MCF 10A (cell line): ENCODE data around the gene CLCF1. TPM values are rescaled to one million over a fixed set of nuclear protein-coding genes. Genes with fewer than 3 reads are reported as not detected.

ENCODE experiments used
- BruUV-seq: library from RNA; stranded (reverse); fragments of 400-500 nt; replicated peaks from 2 replicates; lab custom pipeline; 2021; lab: Mats Ljungman, UMichigan
- CTCF ChIA-PET: fragments of 300-600 bp; sonication (Branson Sonifier 250); formaldehyde crosslinking; extraction: SDS; loops from one replicate; lab custom pipeline; 2021; ENCODE audit warnings: antibody characterized with exemption, inconsistent platforms; lab: Yijun Ruan, JAX
- POLR2A ChIA-PET: fragments of 300-600, 350-650 bp; sonication (Branson Sonifier 250); formaldehyde crosslinking; extraction: SDS; loops from one replicate; lab custom pipeline; 2020; ENCODE audit warnings: antibody characterized with exemption, inconsistent platforms; lab: Yijun Ruan, JAX
- DNase-seq: peaks from one replicate; pipeline ENCODE4 v3.0.0-alpha.2; 2018; ENCODE audit not compliant: unreplicated experiment
- H3K27ac Mint-ChIP-seq: one replicate; pipeline ENCODE4 v1.8.0; 2022; ENCODE audit warnings: mild to moderate bottlenecking, low read depth, mixed read lengths; ENCODE audit not compliant: unreplicated experiment
- H3K27me3 Mint-ChIP-seq: one replicate; pipeline ENCODE4 v1.8.0; 2022; ENCODE audit warnings: mixed read lengths; ENCODE audit not compliant: insufficient read depth, unreplicated experiment
- H3K36me3 Mint-ChIP-seq: one replicate; pipeline ENCODE4 v1.8.0; 2022; ENCODE audit warnings: mild to moderate bottlenecking, moderate library complexity, mixed read lengths; ENCODE audit not compliant: insufficient read depth, unreplicated experiment
- H3K4me1 Mint-ChIP-seq: one replicate; pipeline ENCODE4 v1.8.0; 2022; ENCODE audit warnings: mixed read lengths; ENCODE audit not compliant: insufficient read depth, unreplicated experiment
- H3K4me3 Mint-ChIP-seq: one replicate; pipeline ENCODE4 v1.8.0; 2022; ENCODE audit warnings: mild to moderate bottlenecking, moderate library complexity, mixed read lengths; ENCODE audit not compliant: unreplicated experiment
- H3K9me3 Mint-ChIP-seq: one replicate; pipeline ENCODE4 v1.8.0; 2022; ENCODE audit warnings: mixed read lengths; ENCODE audit not compliant: unreplicated experiment
- intact Hi-C: fragments of 100-400 bp; cut with micrococcal nuclease; formaldehyde crosslinking; loops from 2 replicates; pipeline ENCODE4 v1.14.1; 2022
- total RNA-seq: library from RNA; stranded (reverse); gene quantifications from 2 replicates; pipeline ENCODE4 v1.2.3, GENCODE V29; 2022
- TF ChIP-seq, protein P1 (sequence below): fragments of 200-600 bp; IDR thresholded peaks from one replicate; pipeline ENCODE4 v1.8.0; 2022; ENCODE audit warnings: antibody characterized with exemption, mild to moderate bottlenecking; ENCODE audit not compliant: unreplicated experiment

The CLCF1 gene
- total RNA-seq, 1 experiment from 2014 or later, result 5.8 TPM

DNA sequence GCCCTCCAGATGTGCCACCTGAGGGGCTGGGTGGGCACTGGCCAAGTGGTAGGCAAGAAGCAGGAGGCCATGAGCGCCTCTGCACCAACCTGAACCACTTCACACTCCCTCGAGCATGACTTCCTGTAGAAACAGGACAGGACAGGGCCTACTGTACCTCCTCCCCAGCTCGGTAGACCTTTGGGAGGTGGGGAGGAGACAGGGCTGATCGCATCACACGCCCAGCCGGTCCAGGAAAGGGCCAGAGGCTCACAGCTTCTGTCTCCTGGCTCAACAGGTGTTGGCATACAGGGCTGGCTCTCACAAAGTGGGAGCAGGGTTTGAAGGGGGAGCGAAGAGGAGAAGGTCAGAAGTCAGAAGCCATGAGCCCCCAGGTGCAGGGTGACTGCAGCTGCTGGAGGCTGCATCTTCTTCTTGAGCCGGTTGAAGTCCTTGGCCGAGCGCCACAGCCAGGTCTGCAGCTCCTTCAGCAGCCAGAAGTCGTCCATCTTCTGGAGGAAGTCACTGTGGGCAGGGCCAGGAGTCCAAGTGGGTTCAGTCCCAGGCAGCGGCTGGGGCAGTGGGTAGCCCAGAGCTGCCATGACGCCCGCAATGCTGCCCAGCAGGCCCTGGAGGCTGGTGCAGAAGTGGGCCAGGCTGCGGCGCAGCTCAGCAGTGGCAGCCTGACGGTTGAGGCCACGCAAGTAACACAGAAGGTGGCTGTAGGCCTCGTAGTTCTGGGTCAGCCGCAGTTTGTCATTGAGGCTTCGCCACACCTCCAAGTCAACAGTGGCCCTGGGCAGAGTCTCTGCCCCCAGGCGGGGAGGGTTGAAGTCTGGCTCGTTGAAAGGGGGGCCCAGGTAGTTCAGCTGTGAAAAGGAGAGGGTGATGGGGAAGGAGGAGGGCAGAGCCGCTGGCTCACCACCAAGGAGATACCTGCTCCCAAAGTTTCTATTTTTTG is 8.3 kb downstream of the CLCF1 start:
- TF ChIP-seq, protein P1, sequence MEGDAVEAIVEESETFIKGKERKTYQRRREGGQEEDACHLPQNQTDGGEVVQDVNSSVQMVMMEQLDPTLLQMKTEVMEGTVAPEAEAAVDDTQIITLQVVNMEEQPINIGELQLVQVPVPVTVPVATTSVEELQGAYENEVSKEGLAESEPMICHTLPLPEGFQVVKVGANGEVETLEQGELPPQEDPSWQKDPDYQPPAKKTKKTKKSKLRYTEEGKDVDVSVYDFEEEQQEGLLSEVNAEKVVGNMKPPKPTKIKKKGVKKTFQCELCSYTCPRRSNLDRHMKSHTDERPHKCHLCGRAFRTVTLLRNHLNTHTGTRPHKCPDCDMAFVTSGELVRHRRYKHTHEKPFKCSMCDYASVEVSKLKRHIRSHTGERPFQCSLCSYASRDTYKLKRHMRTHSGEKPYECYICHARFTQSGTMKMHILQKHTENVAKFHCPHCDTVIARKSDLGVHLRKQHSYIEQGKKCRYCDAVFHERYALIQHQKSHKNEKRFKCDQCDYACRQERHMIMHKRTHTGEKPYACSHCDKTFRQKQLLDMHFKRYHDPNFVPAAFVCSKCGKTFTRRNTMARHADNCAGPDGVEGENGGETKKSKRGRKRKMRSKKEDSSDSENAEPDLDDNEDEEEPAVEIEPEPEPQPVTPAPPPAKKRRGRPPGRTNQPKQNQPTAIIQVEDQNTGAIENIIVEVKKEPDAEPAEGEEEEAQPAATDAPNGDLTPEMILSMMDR, result no peak
- Mint-ChIP-seq H3K36me3 (peaks cover 19% of the 10 kb centered on the region), H3K4me1 (peaks cover 35% of the 10 kb centered on the region), H3K27ac (no peak overlapping the region), H3K4me3 (no peak overlapping the region), H3K9me3 (no peaks in the 10 kb centered on the region), H3K27me3 (no peaks in the 10 kb centered on the region)
- no peak for DNase-seq
- CTCF ChIA-PET, result interaction anchor here (1.5 to 18.6 kb wide), 2 partner anchors 9 to 13 kb away, joined by 4 to 659 read pairs; partner anchors contain the start of gene CLCF1
- POLR2A ChIA-PET, result interaction anchor here (1.0 to 1.2 kb wide), 2 partner anchors 8 to 26 kb away, joined by 4 read pairs; partner anchors contain the start of gene RAD9A
- BruUV-seq, result no TSS peak
- intact Hi-C loops, result no loop called here

GRCh38 chr11:67364169-67364568 is 9.2 kb downstream of the CLCF1 start:
- no peak overlapping the region for H3K27ac Mint-ChIP-seq
- CTCF ChIA-PET, result interaction anchor here (3.0 to 18.6 kb wide), 2 partner anchors 13 to 14 kb away, joined by 20 to 659 read pairs; partner anchors contain the start of gene CLCF1
- H3K27me3 Mint-ChIP-seq, result no peaks in the 10 kb centered on the region
- no TSS peak for BruUV-seq
- no peak overlapping the region for H3K4me3 Mint-ChIP-seq
- H3K9me3 Mint-ChIP-seq, result no peaks in the 10 kb centered on the region
- TF ChIP-seq, protein P1, result no peak
- POLR2A ChIA-PET, result interaction anchor here (1.7 kb wide), 1 partner anchor 218 kb away, joined by 4 read pairs; no protein-coding TSS in a partner anchor
- no peak for DNase-seq
- peaks cover 35% of the 10 kb centered on the region for H3K4me1 Mint-ChIP-seq
- intact Hi-C loops, result no loop called here
- peaks cover 14% of the 10 kb centered on the region for H3K36me3 Mint-ChIP-seq

DNA sequence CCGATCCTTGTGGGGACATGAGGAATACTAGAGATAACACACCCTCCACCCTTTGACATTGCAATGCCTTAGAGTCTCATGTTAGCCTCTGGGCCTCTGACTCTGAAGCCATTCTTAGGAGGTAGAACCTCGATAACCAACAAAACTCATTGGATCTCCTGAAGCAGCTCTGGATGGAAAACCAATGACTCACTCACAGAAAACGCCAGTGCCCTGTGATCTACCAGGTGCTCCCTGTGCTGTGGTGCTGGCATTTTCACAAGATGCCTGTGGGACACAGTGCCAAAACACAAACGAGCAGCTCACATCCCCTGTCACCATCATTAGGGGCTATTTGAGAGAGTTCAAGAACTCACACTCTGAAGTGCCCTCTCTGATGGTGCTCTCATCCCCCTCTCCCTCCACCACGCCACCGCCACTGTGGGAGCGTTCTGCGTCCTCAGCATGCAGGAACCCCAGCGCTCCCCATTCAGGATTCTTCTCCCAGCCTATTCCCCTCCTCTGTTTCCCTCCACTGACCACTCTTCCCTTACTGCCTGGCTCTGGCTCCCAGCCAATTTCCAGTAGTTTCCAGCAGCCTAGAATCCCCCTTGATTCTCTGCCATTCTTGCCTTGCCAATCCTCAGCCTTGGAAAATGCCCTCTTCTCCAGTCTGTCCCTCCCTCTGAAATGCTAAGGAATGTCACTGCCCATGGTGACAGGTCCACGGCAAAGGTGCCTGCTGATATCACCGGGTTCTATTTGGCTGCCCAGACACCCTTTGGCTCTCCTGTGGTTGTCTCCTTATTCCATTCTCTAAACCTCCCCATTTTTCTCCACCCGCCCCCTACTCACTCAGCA is 15.3 kb downstream of the CLCF1 start:
- H3K27ac Mint-ChIP-seq, result peak overlapping the region; percentile 61
- H3K27me3 Mint-ChIP-seq, result no peaks in the 10 kb centered on the region
- peaks cover 8% of the 10 kb centered on the region for H3K36me3 Mint-ChIP-seq
- TF ChIP-seq, protein P1, result no peak
- no peaks in the 10 kb centered on the region for H3K9me3 Mint-ChIP-seq
- peak; percentile 72 for DNase-seq
- ChIA-PET CTCF (interaction anchor here (0.6 to 18.6 kb wide), 7 partner anchors 12 to 278 kb away, joined by 3 to 659 read pairs (median 8); partner anchors contain the start of genes CLCF1 and RAD9A), POLR2A (interaction anchor here (0.7 to 9.3 kb wide), 7 partner anchors 7 to 739 kb away, joined by 3 to 144 read pairs (median 5); partner anchors contain the start of genes CLCF1 and PPP1CA)
- peaks cover 52% of the 10 kb centered on the region for H3K4me1 Mint-ChIP-seq
- intact Hi-C loops, result loop anchor here (1.0 kb wide), 3 partner anchors 16 to 148 kb away; no protein-coding TSS in a partner anchor
- no TSS peak for BruUV-seq
- H3K4me3 Mint-ChIP-seq, result peak overlapping the region; percentile 10
